ENCODE results near the gene HECTD4. TPM values are rescaled to one million over a fixed set of nuclear protein-coding genes. Genes with fewer than 3 reads are reported as not detected.
"Not testable (repeated sequence)": the region's sequence is repeated elsewhere in the genome, so short reads cannot be mapped to it uniquely, and the experiment has no call there.

HECTD4 gene
- total RNA-seq, 1 experiment from 2014 or later = 9.8 TPM

DNA sequence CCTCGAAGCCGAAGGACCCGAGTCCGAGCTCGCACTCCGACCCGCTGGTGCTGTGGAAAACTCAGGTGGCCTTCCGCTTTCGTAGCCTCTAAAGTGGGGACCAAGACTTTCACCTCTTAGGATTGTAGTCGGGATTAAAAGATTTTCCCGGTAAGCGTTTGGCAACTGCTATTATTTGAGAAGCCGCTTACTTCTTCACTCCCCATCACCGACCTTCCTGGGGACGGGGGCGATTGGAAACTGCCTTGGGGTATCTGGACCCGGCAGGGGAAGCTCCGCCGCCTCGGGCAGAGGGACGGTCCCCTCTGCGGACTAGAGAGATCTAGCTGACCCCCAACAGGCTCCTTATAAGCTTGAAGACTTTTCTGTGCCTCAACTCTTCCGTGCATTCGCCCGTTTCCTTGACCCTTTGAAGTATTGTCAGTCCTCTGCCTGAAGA, 256.2 kb downstream of the HECTD4 start:
- Histone ChIP-seq H3K27me3 (replicated peaks) (no peaks in the 10 kb centered on the region), H3K36me3 (peaks cover 6% of the 10 kb centered on the region), H3K9me3 (replicated peaks) (no peaks in the 10 kb centered on the region), H3K4me3 (peak overlapping the region; percentile 75), H3K4me1 (replicated peaks) (peaks cover 60% of the 10 kb centered on the region), H3K27ac (peak overlapping the region; percentile 56)
- DNase-seq (ENCODE audit: low read depth in 1 of 2, low spot score in 2 of 2) = no peak

DNA sequence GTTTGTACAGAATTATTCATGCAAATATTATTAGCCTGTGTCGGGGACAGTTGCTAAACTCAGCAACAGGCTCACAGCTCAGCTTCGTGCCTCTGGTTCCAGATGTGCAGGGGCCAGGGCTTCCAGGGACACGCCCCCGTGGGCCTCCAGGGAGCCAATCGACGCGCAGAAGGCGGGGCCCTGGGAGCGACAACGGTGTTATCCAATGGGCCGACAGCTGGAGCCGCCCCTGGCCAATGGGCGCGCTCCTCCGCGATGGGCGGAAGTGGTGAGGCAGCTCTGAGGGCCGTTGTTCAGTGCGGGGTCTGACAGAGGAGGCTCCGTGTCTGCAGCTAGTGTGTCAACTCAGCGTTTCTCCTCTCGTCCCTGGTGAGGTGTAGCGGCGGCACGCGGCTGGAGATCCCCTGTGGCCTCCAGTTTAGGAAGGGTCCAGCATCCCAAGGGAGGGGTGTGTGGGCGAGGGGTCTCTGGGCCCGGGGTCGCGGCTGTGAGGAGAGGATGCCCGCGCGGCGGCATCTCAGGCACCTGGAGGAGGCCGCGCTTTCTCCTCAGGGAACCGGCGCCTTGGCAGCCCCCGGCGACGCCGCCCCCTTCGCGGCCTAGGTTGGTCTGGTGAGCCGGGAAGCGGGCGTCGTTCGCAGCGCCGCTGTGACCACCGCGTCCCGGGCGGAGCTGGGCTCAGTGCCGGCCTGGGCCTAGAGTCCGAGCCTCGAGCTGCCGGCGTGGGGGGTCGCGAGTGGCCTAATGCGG, 256.8 kb downstream of the HECTD4 start, which contains the start of gene TRAFD1:
Gene TRAFD1, plus strand, starts transcription at position 311 of the 750 bp plus-strand sequence. CDS start 4,963 bp downstream, outside the sequence.
- H3K4me1 ChIP-seq (replicated peaks) = peaks cover 54% of the 10 kb centered on the region
- peak within 1 kb of the TSS; percentile 56 for H3K27ac ChIP-seq
- H3K27me3 ChIP-seq (replicated peaks) = no peaks in the 10 kb centered on the region
- 0 out of 2 replicates have a peak, but pooled peaks cover 4% of the 10 kb centered on the region for H3K36me3 ChIP-seq
- peak; percentile 96 to 97 for DNase-seq (ENCODE audit: low read depth in 1 of 2, low spot score in 2 of 2)
- peak within 1 kb of the TSS; percentile 75 for H3K4me3 ChIP-seq
- no peaks in the 10 kb centered on the region for H3K9me3 ChIP-seq (replicated peaks)

DNA sequence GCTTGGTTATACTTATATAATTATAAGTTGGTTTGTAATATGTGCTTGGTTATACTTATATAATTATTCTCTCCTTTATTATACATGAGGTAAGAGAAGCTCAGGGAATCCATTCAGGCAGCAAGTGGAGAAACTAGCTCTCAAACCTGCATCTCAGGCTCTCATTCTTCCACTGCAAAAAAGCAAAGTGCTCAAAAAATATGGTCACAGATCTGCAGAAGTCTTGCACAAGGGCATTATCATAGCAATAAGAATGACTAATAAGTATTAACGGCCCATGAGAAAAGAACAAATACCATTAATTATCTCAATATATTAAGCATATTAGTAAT, 257.3 kb downstream of the HECTD4 start:
- Histone ChIP-seq H3K4me1 (replicated peaks) (peaks cover 51% of the 10 kb centered on the region), H3K9me3 (replicated peaks) (no peaks in the 10 kb centered on the region), H3K27ac (no peak overlapping the region), H3K4me3 (no peak overlapping the region), H3K27me3 (replicated peaks) (no peaks in the 10 kb centered on the region), H3K36me3 (0 out of 2 replicates have a peak, but pooled peaks cover 4% of the 10 kb centered on the region)
- no peak for DNase-seq (ENCODE audit: low read depth in 1 of 2, low spot score in 2 of 2)

- DNase-seq (ENCODE audit: low read depth in 1 of 2, low spot score in 2 of 2) = peak; percentile 60 to 85
- peak overlapping the region; percentile 73 for H3K27ac ChIP-seq
- no peaks in the 10 kb centered on the region for H3K27me3 ChIP-seq (replicated peaks)
- H3K4me3 ChIP-seq = 0 out of 2 replicates have a peak overlapping the region, but pooled peaks have one; percentile 1
- H3K9me3 ChIP-seq (replicated peaks) = no peaks in the 10 kb centered on the region
- H3K36me3 ChIP-seq = 0 out of 2 replicates have a peak, but pooled peaks cover 4% of the 10 kb centered on the region
- H3K4me1 ChIP-seq (replicated peaks) = peaks cover 37% of the 10 kb centered on the region
Measured at GRCh38 chr12:112122823-112123690, 259.2 kb downstream of the HECTD4 start.

- Histone ChIP-seq H3K4me3 (no peak overlapping the region), H3K27ac (peak overlapping the region; percentile 73), H3K27me3 (replicated peaks) (no peaks in the 10 kb centered on the region)
Measured at GRCh38 chr12:112121780-112122565, 260.3 kb downstream of the HECTD4 start.

DNA sequence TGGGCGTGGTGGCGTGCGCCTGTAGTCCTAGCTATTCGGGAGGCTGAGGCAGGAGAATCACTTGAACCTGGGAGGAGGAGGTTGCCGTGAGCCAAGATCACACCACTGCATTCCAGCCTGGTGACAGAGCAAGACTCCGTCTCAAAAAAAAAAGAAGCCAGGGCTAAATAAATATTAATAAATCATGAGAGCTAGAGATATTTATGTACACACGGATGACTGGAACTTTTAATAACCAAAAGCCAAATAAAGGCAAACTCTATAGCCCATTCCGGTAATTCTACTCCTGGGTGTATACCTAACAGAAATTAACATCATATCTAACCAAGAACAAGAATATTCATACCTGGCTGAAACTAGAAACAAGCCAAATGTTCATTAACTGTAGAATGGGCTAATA, 264.5 kb downstream of the HECTD4 start:
- no peaks in the 10 kb centered on the region for H3K27me3 ChIP-seq (replicated peaks)
- peaks cover 20% of the 10 kb centered on the region for H3K4me1 ChIP-seq (replicated peaks)
- no peak for DNase-seq (ENCODE audit: low read depth in 1 of 2, low spot score in 2 of 2)
- no peaks in the 10 kb centered on the region for H3K36me3 ChIP-seq
- no peak overlapping the region for H3K4me3 ChIP-seq
- no peak overlapping the region for H3K27ac ChIP-seq
- no peaks in the 10 kb centered on the region for H3K9me3 ChIP-seq (replicated peaks)

More at GRCh38 chr12:112121780-112122565, 260.3 kb downstream of the HECTD4 start:
- Histone ChIP-seq H3K36me3 (0 out of 2 replicates have a peak, but pooled peaks cover 4% of the 10 kb centered on the region), H3K4me1 (replicated peaks) (peaks cover 35% of the 10 kb centered on the region), H3K9me3 (replicated peaks) (no peaks in the 10 kb centered on the region)
- DNase-seq (ENCODE audit: low read depth in 1 of 2, low spot score in 2 of 2) = peak; percentile 47 to 65

- Histone ChIP-seq H3K27me3 (replicated peaks) (no peaks in the 10 kb centered on the region), H3K4me3 (no peak overlapping the region), H3K27ac (no peak overlapping the region), H3K36me3 (no peaks in the 10 kb centered on the region), H3K9me3 (replicated peaks) (no peaks in the 10 kb centered on the region), H3K4me1 (replicated peaks) (peaks cover 13% of the 10 kb centered on the region)
- DNase-seq (ENCODE audit: low read depth in 1 of 2, low spot score in 2 of 2) = no peak
Measured at GRCh38 chr12:112116232-112117060, 265.8 kb downstream of the HECTD4 start.

DNA sequence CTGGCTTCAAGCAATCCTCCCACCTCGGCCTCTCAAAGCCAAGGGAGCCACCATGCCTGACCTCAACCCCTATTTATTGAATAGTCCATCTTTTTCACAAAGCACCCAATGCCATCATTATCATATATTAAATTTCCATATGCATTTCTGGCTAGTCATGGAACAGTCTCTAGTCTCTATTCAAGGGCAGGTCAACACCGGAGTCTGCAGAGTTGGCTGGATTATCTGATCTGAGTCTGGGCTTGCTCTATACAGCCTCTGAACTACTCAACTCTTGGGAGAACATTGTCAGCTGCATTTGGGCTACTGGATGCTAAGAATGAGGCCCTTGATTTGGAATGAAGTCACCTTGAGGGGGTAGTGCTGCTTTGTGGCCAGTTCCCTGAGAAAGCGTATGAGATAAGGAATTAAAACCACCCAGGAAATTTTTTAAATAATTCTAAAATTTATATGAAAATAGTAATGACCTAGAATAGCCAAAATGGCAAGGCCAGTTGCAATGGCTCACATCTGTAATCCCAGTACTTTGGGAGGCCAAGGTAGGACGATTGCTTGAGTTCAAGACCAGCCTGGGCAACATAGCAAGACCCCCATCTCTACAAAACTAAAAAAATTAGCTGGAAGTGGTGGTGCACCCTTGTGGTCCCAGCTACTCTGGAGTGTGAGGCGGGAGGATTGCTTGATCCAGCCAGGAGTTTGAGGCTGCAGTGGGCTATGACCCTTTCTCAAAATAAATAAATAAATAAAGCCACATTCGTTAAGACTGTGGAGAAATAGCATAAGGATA, 266.8 kb downstream of the HECTD4 start:
- Histone ChIP-seq H3K4me1 (replicated peaks) (peaks cover 23% of the 10 kb centered on the region), H3K9me3 (replicated peaks) (no peaks in the 10 kb centered on the region), H3K4me3 (no peak overlapping the region), H3K27ac (no peak overlapping the region), H3K27me3 (replicated peaks) (no peaks in the 10 kb centered on the region), H3K36me3 (no peaks in the 10 kb centered on the region)
- no peak for DNase-seq (ENCODE audit: low read depth in 1 of 2, low spot score in 2 of 2)

- Histone ChIP-seq H3K4me3 (no peak overlapping the region), H3K27ac (no peak overlapping the region), H3K36me3 (peaks cover 8% of the 10 kb centered on the region), H3K4me1 (replicated peaks) (peaks cover 34% of the 10 kb centered on the region), H3K27me3 (replicated peaks) (no peaks in the 10 kb centered on the region), H3K9me3 (replicated peaks) (no peaks in the 10 kb centered on the region)
- DNase-seq (ENCODE audit: low read depth in 1 of 2, low spot score in 2 of 2) = no peak
Measured at GRCh38 chr12:112112409-112113133, 269.7 kb downstream of the HECTD4 start.

GRCh38 chr12:112111931-112112330, 270.3 kb downstream of the HECTD4 start:
- peaks cover 37% of the 10 kb centered on the region for H3K4me1 ChIP-seq (replicated peaks)
- no peaks in the 10 kb centered on the region for H3K27me3 ChIP-seq (replicated peaks)
- no peaks in the 10 kb centered on the region for H3K9me3 ChIP-seq (replicated peaks)
- peaks cover 8% of the 10 kb centered on the region for H3K36me3 ChIP-seq
- H3K27ac ChIP-seq = no peak overlapping the region
- DNase-seq (ENCODE audit: low read depth in 1 of 2, low spot score in 2 of 2) = no peak
- H3K4me3 ChIP-seq = no peak overlapping the region

- H3K4me1 ChIP-seq (replicated peaks) = peaks cover 40% of the 10 kb centered on the region
- H3K4me3 ChIP-seq; H3K27me3 ChIP-seq (replicated peaks); H3K27ac ChIP-seq; DNase-seq (ENCODE audit: low read depth in 1 of 2, low spot score in 2 of 2); H3K9me3 ChIP-seq (replicated peaks): not testable (repeated sequence)
- peaks cover 12% of the 10 kb centered on the region for H3K36me3 ChIP-seq
Measured at GRCh38 chr12:112110787-112111662, 271.2 kb downstream of the HECTD4 start.
